Right forelimb (tissue), 1 donor: ENCODE measurements around the gene ARHGAP24.

Experiments
- DNase-seq: peaks from one replicate; pipeline ENCODE4 v3.0.0-alpha.2; 2018

ARHGAP24 gene

GRCh38 chr4:85591406-85592098 is 116.6 kb downstream of the ARHGAP24 start:
- DNase-seq: no peak

- DNase-seq: no peak
Measured at GRCh38 chr4:85595098-85595775, 120.3 kb downstream of the ARHGAP24 start.

- DNase-seq: no peak
Measured at GRCh38 chr4:85595796-85596559, 121.0 kb downstream of the ARHGAP24 start.

- no peak for DNase-seq
Measured at GRCh38 chr4:85598936-85599335, 124.0 kb downstream of the ARHGAP24 start.

GRCh38 chr4:85600501-85600900 is 125.6 kb downstream of the ARHGAP24 start:
- DNase-seq: no peak

- no peak for DNase-seq
Measured at GRCh38 chr4:85603437-85604336, 128.7 kb downstream of the ARHGAP24 start.

- no peak for DNase-seq
Measured at GRCh38 chr4:85606505-85606904, 131.6 kb downstream of the ARHGAP24 start.

GRCh38 chr4:85607624-85608023 is 132.7 kb downstream of the ARHGAP24 start:
- DNase-seq: no peak

GRCh38 chr4:85610450-85610849 is 135.5 kb downstream of the ARHGAP24 start:
- DNase-seq: no peak

GRCh38 chr4:85611661-85612060 is 136.7 kb downstream of the ARHGAP24 start:
- DNase-seq: no peak

GRCh38 chr4:85613901-85614300 is 139.0 kb downstream of the ARHGAP24 start:
- DNase-seq: no peak

- no peak for DNase-seq
Measured at GRCh38 chr4:85615952-85616351, 141.0 kb downstream of the ARHGAP24 start.

- no peak for DNase-seq
Measured at GRCh38 chr4:85617202-85617601, 142.3 kb downstream of the ARHGAP24 start.

- DNase-seq: no peak
Measured at GRCh38 chr4:85632981-85633380, 158.0 kb downstream of the ARHGAP24 start.

GRCh38 chr4:85637778-85638177 is 162.8 kb downstream of the ARHGAP24 start:
- no peak for DNase-seq

- DNase-seq: no peak
Measured at GRCh38 chr4:85639946-85640345, 165.0 kb downstream of the ARHGAP24 start.

- no peak for DNase-seq
Measured at GRCh38 chr4:85642356-85643100, 167.6 kb downstream of the ARHGAP24 start.

- DNase-seq: no peak
Measured at GRCh38 chr4:85644061-85644460, 169.1 kb downstream of the ARHGAP24 start.

GRCh38 chr4:85650908-85651307 is 176.0 kb downstream of the ARHGAP24 start:
- DNase-seq: no peak

- DNase-seq: no peak
Measured at GRCh38 chr4:85656759-85657505, 182.0 kb downstream of the ARHGAP24 start.

GRCh38 chr4:85658766-85659439 is 184.0 kb downstream of the ARHGAP24 start:
- no peak for DNase-seq
